Vein endothelial cell (primary cell): ENCODE measurements around the gene CLIP2. TPM values are rescaled to one million over a fixed set of nuclear protein-coding genes. Genes with fewer than 3 reads are reported as not detected.

Source experiments
- total RNA-seq: library from RNA; depleted of rRNA; stranded (reverse); fragments of >200 nt; gene quantifications from 2 replicates; pipeline ENCODE4 v1.2.3, GENCODE V29; 2012

The CLIP2 gene
- total RNA-seq = 32.4 and 37.9 TPM in 2 replicates

GRCh38 chr7:74289018-74289658 is at the start of gene CLIP2:
Gene CLIP2 (plus strand): TSS chr7:74289407. CDS start chr7:74317547, 28,140 bp downstream.

GRCh38 chr7:74254129-74254857 is 34.9 kb upstream of the CLIP2 start, which contains the start of gene RFC2:
Gene RFC2 (minus strand): TSS chr7:74254399. CDS start chr7:74254383, 16 bp downstream.

GRCh38 chr7:74453322-74454011 is 164.3 kb downstream of the CLIP2 start, which contains the start of gene GTF2IRD1:
Gene GTF2IRD1 (plus strand): TSS chr7:74453906. CDS start chr7:74508081, 54,175 bp downstream.

Other genes with a start within 250 kb of the CLIP2 start
- 39.1 and 48.3 TPM in 2 replicates for gene LIMK1, start 205.6 kb upstream of the CLIP2 start, total RNA-seq
- 359 and 382 TPM in 2 replicates for gene EIF4H, start 115.1 kb upstream of the CLIP2 start, total RNA-seq
- 0.48 and 0.65 TPM in 2 replicates for gene LAT2, start 79.4 kb upstream of the CLIP2 start, total RNA-seq
- gene RFC2, start 35.0 kb upstream of the CLIP2 start, total RNA-seq = 22.5 and 30.2 TPM in 2 replicates
- gene GTF2IRD1, start 164.5 kb downstream of the CLIP2 start, total RNA-seq = 9.6 and 12.4 TPM in 2 replicates